ENCODE results near the gene FKBP11.
"Not testable (repeated sequence)": the region's sequence is repeated elsewhere in the genome, so short reads cannot be mapped to it uniquely, and the experiment has no call there.

FKBP11 gene

DNA sequence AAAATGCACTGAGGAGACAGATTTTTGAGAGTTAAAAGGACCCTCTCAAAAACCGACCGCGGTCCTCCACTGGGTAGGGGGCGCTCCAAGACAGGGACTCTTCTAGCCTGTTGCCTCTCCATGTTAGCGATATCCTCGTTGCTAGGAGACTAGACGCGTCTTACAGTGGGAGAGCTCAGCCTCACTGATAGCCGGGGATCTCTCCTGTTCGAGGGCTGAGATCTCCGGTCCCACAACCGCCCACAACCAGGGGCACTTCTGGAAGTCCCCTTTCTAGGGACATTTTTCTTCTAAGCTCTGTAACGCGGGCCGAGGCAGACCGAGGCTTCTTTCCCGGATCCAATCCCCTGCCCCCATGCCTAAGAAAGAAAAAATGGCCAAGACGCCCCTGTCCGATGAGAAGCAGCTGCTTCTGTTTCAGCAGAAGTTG is 21.3 kb downstream of the FKBP11 start:
- peak; percentile 83 to 91 for DNase-seq

DNA sequence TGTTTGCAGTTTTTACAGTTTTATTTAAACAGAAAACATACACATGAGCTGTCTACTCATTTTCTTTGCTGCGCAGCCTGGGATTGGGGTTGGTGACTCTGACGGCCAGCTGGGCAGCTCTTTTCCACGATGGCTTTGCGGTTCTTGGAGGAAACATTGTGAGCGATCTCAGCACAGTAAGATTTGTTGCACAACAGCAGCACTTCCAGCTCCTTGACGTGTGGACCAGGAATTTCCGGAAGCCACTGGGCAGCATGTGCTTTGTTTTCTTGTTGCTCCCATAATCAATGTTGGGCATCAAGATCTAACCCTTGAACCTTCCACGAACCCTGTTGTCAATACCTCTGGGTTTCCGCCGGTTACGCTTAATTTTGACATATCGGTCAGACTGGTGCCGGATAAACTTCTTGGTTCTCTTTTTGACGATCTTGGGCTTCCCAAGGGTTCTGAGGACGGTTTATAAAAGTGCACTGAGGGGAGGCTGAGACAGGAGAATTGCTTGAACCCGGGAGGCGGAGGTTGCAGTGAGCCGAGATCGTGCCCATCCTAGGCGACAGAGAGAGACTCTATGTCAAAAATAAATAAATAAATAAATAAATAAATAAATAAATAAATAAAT is 21.8 kb downstream of the FKBP11 start:
- no peak for DNase-seq

DNA sequence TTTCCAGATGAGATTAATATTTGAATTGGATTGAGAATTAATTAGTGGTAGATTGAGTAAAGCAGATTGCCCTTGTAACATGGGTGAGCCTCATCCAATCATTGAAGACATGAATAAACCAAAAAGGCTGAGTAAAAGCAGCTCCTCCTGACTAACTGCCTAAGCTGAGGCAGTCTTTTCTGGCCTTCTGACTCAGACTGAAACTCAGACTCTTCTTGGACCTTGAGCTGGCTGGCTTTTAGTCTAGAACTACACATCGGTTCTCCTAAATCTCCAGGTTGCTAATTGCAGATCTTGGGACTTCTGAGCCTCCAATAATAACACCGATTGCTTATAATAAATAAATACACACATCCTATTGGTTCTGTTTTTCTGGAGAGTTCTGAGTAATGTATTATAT is 24.0 kb downstream of the FKBP11 start:
- DNase-seq, result no peak

DNA sequence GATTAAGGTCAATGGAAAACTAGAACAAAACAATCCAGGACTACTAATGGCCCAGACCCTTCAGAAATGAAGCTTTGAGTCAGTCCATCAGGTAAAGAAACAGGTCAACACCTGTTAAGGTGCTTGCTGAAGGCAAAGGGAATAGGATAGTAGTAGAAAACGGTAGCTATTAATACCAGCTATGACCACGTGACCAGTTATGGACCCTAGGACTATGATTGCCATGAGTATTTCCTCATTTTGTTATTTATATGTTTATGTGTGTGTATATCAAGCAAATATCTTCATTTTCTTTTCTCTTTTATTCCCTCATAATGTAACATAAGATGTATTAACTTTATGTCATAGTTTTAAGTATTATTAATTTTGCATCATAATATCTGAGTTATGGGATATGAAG is 25.6 kb downstream of the FKBP11 start:
- no peak for DNase-seq

DNA sequence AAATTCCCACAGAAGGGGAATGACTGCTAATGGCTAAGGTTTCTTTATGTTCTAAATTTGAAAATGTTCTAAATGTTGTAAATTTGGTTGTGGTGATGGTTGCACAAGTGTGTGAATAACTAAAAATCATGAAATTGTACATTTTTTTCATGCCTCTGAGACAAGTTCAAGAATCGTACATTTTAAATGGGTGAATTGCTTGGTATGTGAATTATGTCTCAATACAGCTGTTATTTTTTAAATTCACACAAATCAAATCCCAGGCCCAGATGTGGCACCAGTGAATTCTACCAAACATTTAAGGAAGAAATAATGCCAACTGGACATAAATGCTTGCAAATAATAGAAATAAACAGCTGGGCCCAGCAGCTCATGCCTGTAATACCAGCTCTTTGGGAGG is 31.0 kb downstream of the FKBP11 start:
- DNase-seq, result no peak

DNA sequence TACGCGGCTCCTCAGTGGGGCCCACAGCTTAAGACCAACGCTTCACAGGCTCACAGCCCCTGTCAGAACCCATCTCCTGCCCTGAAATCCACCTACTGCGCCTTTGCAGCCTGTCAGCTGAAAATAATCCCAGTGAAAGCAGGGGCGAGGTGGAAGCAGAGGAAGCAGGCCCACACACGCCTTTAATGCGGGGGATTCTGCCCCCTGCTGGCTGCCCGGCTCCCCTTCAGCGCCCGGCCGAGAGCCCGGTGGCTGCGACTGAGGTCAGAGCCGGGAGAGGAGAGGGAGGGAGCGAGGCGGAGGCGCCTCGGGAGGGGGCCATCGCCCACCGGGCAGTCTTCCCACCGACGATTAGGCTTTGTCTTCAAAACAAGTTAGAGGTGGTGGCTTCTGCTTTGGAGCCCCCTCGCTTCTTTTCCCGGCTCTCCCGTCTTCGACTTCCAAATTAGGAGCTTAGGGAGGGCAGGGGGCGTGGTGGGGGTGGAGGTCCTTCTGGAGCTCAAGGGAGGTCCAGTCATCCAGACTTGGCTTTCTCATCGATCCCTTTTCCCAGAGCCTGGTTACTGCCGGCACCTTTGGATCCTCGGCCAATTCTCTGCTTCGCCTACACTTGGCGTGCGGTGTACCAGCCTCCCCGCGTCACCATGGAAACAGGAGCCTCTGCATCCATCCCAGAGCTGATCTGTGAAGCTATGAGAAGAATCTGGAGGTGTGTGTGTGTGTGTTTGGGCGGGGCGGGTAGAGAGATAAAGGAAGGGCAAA is 34.5 kb downstream of the FKBP11 start:
- peak; percentile 63 to 65 for DNase-seq

DNA sequence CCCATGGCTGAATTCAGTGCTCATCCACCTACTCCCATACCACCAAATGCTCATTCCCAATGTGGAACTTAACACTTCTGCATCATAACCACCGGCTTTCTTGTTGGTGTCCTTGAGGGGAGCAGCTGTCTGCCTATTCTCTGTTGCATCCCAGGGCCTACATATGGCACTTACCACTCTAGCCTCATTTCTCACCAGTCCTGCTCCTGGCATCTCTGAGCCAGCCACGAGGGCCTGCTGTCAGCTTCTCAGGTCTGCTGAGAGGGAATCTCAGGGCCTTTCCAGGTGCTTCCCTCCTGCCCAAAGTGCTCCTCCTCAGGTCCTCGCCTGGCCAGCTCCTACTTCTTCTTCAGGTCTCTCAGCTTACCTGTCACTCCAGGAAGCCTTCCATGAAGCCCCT is 35.6 kb downstream of the FKBP11 start:
- DNase-seq, result no peak

DNA sequence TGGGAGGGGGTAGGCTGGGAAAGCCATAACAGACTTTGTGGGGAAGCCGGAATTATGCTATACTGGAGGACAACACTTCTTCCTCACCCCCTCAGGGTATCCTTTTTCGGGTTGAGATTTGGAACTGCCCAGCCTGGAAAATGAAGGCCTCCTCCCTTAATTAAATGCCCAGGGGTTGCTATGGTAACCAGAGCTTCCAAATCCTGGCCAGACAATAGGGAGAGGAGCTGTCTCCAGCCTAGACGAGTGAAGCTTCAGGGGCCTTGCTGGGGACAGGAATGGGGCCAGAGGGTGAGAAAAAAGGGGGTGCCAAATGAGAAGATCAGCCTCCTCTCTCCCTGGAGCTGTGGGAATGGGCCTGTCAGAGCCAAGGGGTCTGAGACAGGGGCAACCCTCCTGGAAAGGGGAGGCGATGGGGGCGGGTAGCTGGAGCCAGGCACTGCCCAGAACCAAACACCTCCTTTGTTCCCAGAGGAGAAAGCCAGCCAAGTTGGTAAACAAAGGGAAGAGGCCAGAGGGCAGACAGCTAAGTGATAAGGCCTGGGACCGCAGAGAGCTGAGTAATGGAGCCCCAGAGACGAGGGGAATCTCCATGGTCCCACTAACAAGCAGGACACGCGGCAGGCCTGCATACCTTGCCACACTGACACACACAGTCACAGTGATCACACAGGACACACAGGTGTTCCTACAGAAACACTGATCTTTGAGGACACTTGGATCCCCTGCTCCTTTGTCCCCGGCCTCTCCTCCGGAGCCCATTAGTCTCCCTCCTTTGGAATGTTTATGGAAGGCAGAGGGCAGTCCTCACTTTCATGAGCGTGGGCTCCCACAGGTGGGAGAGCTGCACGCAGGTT is 41.8 kb downstream of the FKBP11 start:
- DNase-seq, result peak in 1 of 2 experiments; percentile 2

DNA sequence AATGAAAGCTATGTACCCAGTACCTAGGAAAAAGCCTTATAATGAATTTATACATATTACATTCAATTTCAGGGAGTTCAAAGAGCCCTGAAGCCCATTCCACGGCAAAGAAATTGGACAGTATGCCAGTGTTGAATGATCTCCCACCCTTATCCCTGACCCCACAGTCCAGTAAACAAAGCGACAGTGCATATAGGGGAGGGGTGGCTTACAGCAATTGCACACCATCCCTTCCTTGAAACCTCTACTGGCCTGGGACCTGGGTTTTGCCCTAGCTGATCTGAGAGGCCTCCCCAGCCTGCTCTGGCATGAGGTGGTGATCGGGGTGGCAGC is 42.4 kb downstream of the FKBP11 start:
- DNase-seq, result no peak

DNA sequence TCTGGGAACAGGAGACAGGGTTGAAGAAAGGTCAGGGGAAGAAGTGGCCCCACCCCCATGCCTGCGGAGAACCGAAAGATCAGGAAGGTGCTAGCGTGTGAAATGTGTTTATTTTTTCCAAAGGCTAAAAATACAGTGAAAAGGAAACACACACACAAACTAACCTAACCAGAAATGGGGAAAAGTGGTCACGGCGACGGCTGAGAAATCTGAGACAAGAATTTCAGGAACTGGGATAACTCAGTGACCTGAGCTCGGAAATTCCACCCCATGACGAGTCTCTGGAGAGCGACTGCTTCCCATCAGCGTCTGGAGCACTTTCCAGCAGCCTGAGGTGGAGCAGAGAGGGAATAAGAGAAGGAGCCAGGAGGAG is 43.0 kb downstream of the FKBP11 start:
- DNase-seq, result no peak

DNA sequence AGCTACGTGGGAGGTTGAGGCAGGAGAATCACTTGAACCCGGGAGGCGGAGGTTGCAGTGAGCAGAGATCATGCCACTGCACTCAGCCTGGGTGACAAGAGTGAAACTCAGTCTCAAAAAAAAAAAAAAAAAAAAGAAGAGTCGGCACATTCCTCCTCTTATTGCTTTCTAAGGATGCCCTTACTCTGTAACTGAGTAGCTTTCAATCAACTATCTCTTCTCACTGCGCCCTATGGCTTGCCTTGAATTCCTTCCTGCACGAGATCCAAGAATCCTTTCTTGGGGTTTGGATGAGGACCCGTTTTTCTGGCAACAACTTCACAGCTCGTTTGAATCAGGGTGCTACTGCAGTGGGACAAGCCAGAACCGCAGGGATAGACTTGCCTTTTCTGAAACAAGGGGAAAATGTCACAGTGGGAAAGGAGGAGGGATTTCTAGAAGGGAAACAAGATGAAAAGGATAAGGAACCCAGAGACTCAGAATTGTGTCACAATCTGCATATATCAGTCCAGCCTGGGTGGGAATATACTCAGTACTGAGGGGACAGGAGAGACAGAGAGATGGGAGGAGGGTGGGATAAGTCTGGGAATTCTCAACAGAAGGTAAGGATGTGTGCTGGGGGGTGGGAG is 43.5 kb downstream of the FKBP11 start:
- no peak for DNase-seq

DNA sequence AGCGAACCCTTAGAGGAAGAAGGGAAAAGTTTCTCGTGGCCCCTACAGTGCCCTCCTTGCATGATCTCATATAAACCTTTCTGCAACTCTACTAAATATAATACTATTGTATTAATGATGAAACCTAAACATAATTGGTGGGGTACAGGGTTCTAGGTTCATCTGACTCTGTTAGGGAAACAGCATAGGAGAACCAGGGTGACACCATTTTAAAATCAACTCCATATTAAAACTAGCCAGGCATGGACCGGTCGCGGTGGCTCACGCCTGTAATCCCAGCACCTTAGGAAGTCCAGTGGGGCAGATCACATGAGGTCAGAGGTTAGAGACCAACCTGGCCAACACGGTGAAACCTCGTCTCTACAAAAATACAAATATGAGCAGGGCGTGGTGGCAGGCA is 44.6 kb downstream of the FKBP11 start:
- no peak for DNase-seq

DNA sequence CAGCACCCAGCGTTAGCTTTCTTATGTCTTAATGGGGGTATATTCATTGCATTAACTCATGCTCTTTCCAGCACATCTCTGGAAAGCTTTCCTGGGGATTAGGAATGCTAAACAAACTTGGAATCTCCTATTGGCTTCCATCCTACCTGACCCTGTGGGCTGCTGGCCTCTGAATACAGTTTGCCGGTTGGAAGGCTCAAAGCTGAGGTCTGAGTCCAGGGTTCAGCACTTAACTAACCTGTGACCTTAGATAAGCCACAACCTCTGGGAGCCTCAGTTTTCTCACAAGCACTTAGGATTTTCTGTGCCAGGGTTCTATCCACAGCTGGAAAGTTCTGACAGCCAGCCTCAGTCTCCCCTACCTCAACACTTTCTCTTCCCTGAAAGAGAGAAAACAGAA is 46.7 kb downstream of the FKBP11 start:
- no peak for DNase-seq

DNA sequence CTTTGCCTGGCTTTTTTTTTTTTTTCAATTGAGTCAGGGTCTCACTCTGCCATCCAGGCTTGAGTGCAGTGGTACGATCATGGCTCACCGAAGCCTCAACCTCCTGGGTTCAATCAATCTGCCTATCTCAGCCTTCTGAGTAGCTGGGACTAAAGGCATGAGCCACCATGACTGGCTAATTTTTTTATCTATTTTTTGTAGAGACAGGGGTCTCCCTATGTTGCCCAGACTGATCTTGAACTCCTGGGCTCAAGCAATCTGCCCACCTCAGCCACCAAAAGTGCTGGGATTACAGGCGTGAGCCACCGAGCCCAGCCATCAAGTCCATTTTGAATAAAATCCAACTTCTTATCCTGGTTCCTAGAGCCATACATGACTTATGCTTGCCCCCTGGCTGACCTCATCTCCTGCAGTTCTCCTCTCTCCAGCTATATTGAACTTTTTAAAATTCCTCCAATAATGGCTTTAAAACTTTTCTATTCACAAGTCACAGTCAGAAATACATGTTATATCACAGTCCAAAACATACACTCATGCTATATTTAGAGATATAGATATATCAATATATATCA is 49.3 kb downstream of the FKBP11 start:
- no peak for DNase-seq

DNA sequence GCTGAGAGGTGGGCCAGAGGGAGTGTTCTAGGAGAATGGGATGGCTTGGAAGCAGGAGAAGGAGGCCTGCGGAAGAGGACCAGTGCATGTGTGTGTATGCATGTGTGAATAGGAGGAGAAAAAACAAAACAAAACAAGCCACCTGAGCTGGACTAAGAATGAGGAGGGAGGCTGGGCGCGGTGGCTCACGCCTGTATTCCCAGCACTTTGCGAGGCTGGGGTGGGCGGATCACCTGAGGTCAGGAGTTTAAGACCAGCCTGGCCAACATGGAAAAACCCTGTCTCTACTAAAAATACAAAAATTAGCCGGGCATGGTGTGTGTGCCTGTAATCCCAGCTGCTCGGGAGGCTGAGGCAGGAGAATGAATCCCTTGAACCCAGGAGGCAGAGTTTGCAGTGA is 51.8 kb downstream of the FKBP11 start:
- DNase-seq, result not testable (repeated sequence)

DNA sequence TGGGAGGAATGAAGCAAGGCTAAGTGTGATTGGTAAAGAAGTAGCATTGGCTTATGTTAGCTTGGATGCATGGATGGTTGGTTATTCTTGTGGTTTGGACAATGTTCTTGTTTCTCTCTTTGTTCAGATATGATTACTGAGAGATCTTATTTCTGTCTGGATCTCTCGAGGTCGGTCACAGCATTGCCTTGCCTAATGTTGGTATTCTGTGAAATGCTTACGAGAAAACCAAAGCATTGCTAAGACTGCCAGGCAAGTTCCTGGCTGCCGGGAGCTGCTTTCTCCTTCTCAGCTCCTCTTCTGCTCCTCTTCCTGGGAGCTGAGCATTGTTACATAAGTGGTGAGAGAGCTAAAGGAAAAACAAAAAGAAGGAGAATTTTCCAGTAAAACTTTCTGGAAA is 52.2 kb downstream of the FKBP11 start:
- no peak for DNase-seq
